LoVo (cell line): ENCODE results near the gene SDK1.

Source experiments
- DNase-seq: peaks from one replicate; pipeline ENCODE4 v3.0.0-alpha.2; 2016; ENCODE audit warnings: low spot score

The SDK1 gene

GRCh38 chr7:4054158-4054557, 753.1 kb downstream of the SDK1 start:
- DNase-seq, result no peak

- no peak for DNase-seq
These were observed 755.7 kb downstream of the SDK1 start for GRCh38 chr7:4056552-4057288.

GRCh38 chr7:4057289-4057616, 756.2 kb downstream of the SDK1 start:
- no peak for DNase-seq

- no peak for DNase-seq
These were observed 757.1 kb downstream of the SDK1 start for GRCh38 chr7:4058158-4058557.

GRCh38 chr7:4065190-4065589, 764.1 kb downstream of the SDK1 start:
- DNase-seq, result no peak

- DNase-seq, result no peak
These were observed 765.2 kb downstream of the SDK1 start for GRCh38 chr7:4066206-4066605.

- no peak for DNase-seq
These were observed 765.8 kb downstream of the SDK1 start for GRCh38 chr7:4066626-4067475.

GRCh38 chr7:4067476-4067760, 766.4 kb downstream of the SDK1 start:
- no peak for DNase-seq

- no peak for DNase-seq
These were observed 766.8 kb downstream of the SDK1 start for GRCh38 chr7:4067874-4068273.

GRCh38 chr7:4068286-4068685, 767.2 kb downstream of the SDK1 start:
- no peak for DNase-seq

GRCh38 chr7:4069268-4070095, 768.4 kb downstream of the SDK1 start:
- DNase-seq, result no peak

- DNase-seq, result no peak
These were observed 769.2 kb downstream of the SDK1 start for GRCh38 chr7:4070214-4070613.

GRCh38 chr7:4071370-4072058, 770.5 kb downstream of the SDK1 start:
- DNase-seq, result no peak

- DNase-seq, result no peak
These were observed 771.3 kb downstream of the SDK1 start for GRCh38 chr7:4072161-4072925.

- DNase-seq, result no peak
These were observed 772.0 kb downstream of the SDK1 start for GRCh38 chr7:4073052-4073451.

- DNase-seq, result no peak
These were observed 772.7 kb downstream of the SDK1 start for GRCh38 chr7:4073750-4074149.

GRCh38 chr7:4074407-4074806, 773.4 kb downstream of the SDK1 start:
- no peak for DNase-seq

- no peak for DNase-seq
These were observed 773.9 kb downstream of the SDK1 start for GRCh38 chr7:4074994-4075393.

GRCh38 chr7:4076701-4077294, 775.7 kb downstream of the SDK1 start:
- DNase-seq, result no peak

GRCh38 chr7:4077980-4078379, 776.9 kb downstream of the SDK1 start:
- DNase-seq, result no peak

- DNase-seq, result no peak
These were observed 777.5 kb downstream of the SDK1 start for GRCh38 chr7:4078580-4078979.
